ENCODE data around the gene SRGAP3. TPM values are rescaled to one million over a fixed set of nuclear protein-coding genes. Genes with fewer than 3 reads are reported as not detected.

Gene SRGAP3
- total and polyA plus RNA-seq, 2 experiments from 2014 or later = 7.4 to 8.3 TPM

DNA sequence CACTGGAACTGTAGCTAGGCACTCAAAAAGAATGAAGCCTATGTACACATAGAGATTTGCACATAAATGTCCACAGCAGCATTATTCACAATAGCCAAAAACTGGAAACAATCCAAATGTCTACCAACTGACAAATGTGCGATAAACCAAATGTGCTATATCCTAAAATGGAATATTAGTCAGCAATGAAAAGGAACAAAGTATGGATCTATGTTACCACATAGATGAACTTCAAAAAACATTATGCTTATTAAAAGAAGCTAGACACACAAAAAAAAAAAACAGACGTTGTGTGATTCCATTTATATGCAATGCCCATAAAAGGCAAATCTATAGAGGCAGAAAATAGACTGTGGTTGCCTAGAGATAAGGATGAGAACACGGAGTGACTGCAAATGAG, 39.7 kb downstream of the SRGAP3 start:
- H3K36me3 ChIP-seq (replicated peaks; ENCODE audit: insufficient read depth, low read depth) = no peaks in the 10 kb centered on the region
- no peak overlapping the region for H3K4me2 ChIP-seq
- H3K4me3 ChIP-seq = no peak overlapping the region
- no peaks in the 10 kb centered on the region for H3K9me2 ChIP-seq (replicated peaks; ENCODE audit: insufficient read depth)
- H3K79me2 ChIP-seq = no peaks in the 10 kb centered on the region
- 90% methylated on average over 3 of the region's 3 CpGs for WGBS (ENCODE audit: low lambda C conversion rate, missing lambda C conversion rate)
- H3K9me3 ChIP-seq (ENCODE audit: low read depth) = no peaks in the 10 kb centered on the region
- no peaks in the 10 kb centered on the region for H3K27me3 ChIP-seq
- H4K20me1 ChIP-seq (ENCODE audit: insufficient read depth, poor library complexity, severe bottlenecking) = no peaks in the 10 kb centered on the region
- no peak overlapping the region for H3K27ac ChIP-seq
- TF ChIP-seq EZH2 (IDR thresholded peaks at IDR 0.05; ENCODE audit: borderline replicate concordance) (no peak), EZH2phosphoT487 (IDR thresholded peaks at IDR 0.05; ENCODE audit: low read depth, severe bottlenecking, unreplicated experiment) (no peak)
- TF ChIP-seq, protein P1, sequence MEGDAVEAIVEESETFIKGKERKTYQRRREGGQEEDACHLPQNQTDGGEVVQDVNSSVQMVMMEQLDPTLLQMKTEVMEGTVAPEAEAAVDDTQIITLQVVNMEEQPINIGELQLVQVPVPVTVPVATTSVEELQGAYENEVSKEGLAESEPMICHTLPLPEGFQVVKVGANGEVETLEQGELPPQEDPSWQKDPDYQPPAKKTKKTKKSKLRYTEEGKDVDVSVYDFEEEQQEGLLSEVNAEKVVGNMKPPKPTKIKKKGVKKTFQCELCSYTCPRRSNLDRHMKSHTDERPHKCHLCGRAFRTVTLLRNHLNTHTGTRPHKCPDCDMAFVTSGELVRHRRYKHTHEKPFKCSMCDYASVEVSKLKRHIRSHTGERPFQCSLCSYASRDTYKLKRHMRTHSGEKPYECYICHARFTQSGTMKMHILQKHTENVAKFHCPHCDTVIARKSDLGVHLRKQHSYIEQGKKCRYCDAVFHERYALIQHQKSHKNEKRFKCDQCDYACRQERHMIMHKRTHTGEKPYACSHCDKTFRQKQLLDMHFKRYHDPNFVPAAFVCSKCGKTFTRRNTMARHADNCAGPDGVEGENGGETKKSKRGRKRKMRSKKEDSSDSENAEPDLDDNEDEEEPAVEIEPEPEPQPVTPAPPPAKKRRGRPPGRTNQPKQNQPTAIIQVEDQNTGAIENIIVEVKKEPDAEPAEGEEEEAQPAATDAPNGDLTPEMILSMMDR (IDR thresholded peaks at IDR 0.05; ENCODE audit: poor library complexity) = no peak
- no peak for DNase-seq (ENCODE audit: low spot score)
- H3K4me1 ChIP-seq (ENCODE audit: insufficient read depth) = peaks cover 5% of the 10 kb centered on the region
- H2AFZ ChIP-seq = no peak overlapping the region

DNA sequence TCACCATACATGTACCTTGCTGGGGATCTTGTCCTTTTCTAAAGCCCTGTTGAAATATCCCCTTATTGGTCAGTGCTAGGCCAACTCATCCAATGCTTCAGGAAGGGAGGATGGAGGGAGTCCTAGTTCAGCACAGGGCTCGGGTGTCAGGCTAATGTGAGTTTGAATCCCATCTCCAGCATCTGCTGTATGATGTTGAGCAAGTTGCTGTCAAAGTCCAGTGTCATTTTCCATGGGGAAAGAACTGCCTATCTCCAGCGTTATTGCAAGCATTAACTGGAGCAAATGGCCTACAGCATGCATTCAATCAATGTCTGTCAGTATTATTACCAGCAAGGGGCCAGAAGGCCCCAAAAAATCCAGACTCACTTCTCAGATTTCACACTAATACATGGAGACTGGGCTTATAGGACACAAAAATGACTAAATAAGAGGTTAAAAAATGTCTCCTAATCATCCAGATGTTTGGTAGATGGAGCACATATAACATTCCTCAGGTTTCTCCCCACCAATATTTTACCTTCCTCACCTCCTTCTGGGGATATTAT, 40.8 kb downstream of the SRGAP3 start:
- H2AFZ ChIP-seq = no peak overlapping the region
- peaks cover 12% of the 10 kb centered on the region for H3K4me1 ChIP-seq (ENCODE audit: insufficient read depth)
- H3K79me2 ChIP-seq = no peaks in the 10 kb centered on the region
- H3K36me3 ChIP-seq (replicated peaks; ENCODE audit: insufficient read depth, low read depth) = no peaks in the 10 kb centered on the region
- H4K20me1 ChIP-seq (ENCODE audit: insufficient read depth, poor library complexity, severe bottlenecking) = no peaks in the 10 kb centered on the region
- H3K27me3 ChIP-seq = no peaks in the 10 kb centered on the region
- TF ChIP-seq, protein P1 (IDR thresholded peaks at IDR 0.05; ENCODE audit: poor library complexity) = no peak
- no peak for TF ChIP-seq EZH2phosphoT487 (IDR thresholded peaks at IDR 0.05; ENCODE audit: low read depth, severe bottlenecking, unreplicated experiment)
- no peak for TF ChIP-seq EZH2 (IDR thresholded peaks at IDR 0.05; ENCODE audit: borderline replicate concordance)
- H3K9me3 ChIP-seq (ENCODE audit: low read depth) = no peaks in the 10 kb centered on the region
- H3K4me3 ChIP-seq = no peak overlapping the region
- no peak overlapping the region for H3K4me2 ChIP-seq
- no peak overlapping the region for H3K27ac ChIP-seq
- H3K9me2 ChIP-seq (replicated peaks; ENCODE audit: insufficient read depth) = no peaks in the 10 kb centered on the region
- 44% methylated on average over 2 of the region's 2 CpGs for WGBS (ENCODE audit: low lambda C conversion rate, missing lambda C conversion rate)
- no peak for DNase-seq (ENCODE audit: low spot score)

DNA sequence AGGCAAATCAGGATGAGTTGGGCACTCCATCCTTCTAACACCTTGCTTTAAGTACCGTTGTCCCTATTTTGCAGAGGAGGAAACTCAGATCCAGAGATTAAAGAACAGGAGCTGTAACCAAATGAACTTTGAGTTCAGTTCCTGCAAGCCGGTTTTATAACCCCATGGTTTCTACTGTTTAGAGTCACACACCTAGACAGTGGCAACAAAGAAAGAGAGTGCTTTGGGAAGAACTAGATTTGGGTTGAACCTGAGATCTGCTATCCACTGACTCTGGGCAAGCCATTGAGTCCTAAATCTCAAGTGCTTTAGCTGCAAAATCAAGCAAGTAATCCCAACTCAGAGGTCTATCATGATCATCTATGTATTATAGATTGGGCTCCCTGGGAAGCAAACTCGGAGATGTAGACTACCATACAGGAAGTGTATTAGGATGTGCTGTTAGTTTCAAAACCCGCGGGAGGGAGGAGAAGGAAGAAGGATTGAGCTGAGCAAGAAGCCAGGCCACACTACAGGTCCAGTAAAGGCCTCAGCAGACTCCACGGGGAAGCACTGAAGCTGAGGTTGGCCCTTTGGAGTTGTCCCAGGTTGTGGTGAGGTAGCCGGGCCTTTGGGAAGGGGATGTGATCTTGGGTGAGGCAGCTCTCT, 42.2 kb downstream of the SRGAP3 start:
- Histone ChIP-seq H3K9me3 (ENCODE audit: low read depth) (no peaks in the 10 kb centered on the region), H3K27ac (no peak overlapping the region), H2AFZ (no peak overlapping the region), H3K4me1 (ENCODE audit: insufficient read depth) (peaks cover 12% of the 10 kb centered on the region), H3K79me2 (no peaks in the 10 kb centered on the region), H3K9me2 (replicated peaks; ENCODE audit: insufficient read depth) (no peaks in the 10 kb centered on the region), H3K4me3 (no peak overlapping the region), H3K4me2 (no peak overlapping the region), H3K27me3 (no peaks in the 10 kb centered on the region), H3K36me3 (replicated peaks; ENCODE audit: insufficient read depth, low read depth) (no peaks in the 10 kb centered on the region), H4K20me1 (ENCODE audit: insufficient read depth, poor library complexity, severe bottlenecking) (no peaks in the 10 kb centered on the region)
- TF ChIP-seq, protein P1 (IDR thresholded peaks at IDR 0.05; ENCODE audit: poor library complexity) = no peak
- TF ChIP-seq EZH2phosphoT487 (IDR thresholded peaks at IDR 0.05; ENCODE audit: low read depth, severe bottlenecking, unreplicated experiment) (no peak), EZH2 (IDR thresholded peaks at IDR 0.05; ENCODE audit: borderline replicate concordance) (no peak)
- 90% methylated on average over 7 of the region's 7 CpGs for WGBS (ENCODE audit: low lambda C conversion rate, missing lambda C conversion rate)
- DNase-seq (ENCODE audit: low spot score) = no peak

Measured in hepatocyte (in vitro differentiated cells).